Astrocyte (in vitro differentiated cells and primary cell): ENCODE measurements around the gene WDR83.

Experiments
- CTCF ChIP-seq: IDR thresholded peaks from 2 replicates; pipeline ENCODE4 v1.5.1; 2011; ENCODE audit warnings: low read depth, mild to moderate bottlenecking, inconsistent platforms, low read length, moderate library complexity; ENCODE audit not compliant: insufficient read depth
- EZH2 ChIP-seq: IDR thresholded peaks from 2 replicates; pipeline ENCODE4 v1.6.1; 2012; ENCODE audit warnings: mild to moderate bottlenecking, low read length, inconsistent platforms; ENCODE audit not compliant: insufficient read depth

GRCh38 chr19:12695997-12696365 is 29.4 kb downstream of the WDR83 start:
- TF ChIP-seq CTCF (no peak), EZH2 (no peak)
